Cardiac septum (tissue), 1 donor: ENCODE measurements around the gene KANK4. TPM values are rescaled to one million over a fixed set of nuclear protein-coding genes. Genes with fewer than 3 reads are reported as not detected.
A peak's percentile ranks its signal among the peaks of the same experiment; 100 is the strongest.
"Not testable (repeated sequence)": the region's sequence is repeated elsewhere in the genome, so short reads cannot be mapped to it uniquely, and the experiment has no call there.

ENCODE experiments used
- DNase-seq: peaks from one replicate; pipeline ENCODE4 v3.0.0-alpha.2; 2020; ENCODE audit warnings: low spot score
- intact Hi-C: fragments of 100-400 bp; cut with DNase I; formaldehyde crosslinking; loops from one replicate; pipeline ENCODE4 v1.14.0; 2022
- total RNA-seq: library from RNA; stranded (reverse); fragmentation: NEBNext Ultra II Directional; extraction: Animal tissue kit (Norgen Biotek cat#: 25700); gene quantifications from one replicate; pipeline ENCODE4 v1.2.1, GENCODE V29; 2021
- donor health status: DM: no; HTN: no; CAD: no.

The KANK4 gene
- total RNA-seq, 1 donor from 2014 or later: 0.16 TPM

- DNase-seq, intact Hi-C loops: not testable (repeated sequence)
These were observed 74.9 kb downstream of the KANK4 start for GRCh38 chr1:62244380-62244779.

GRCh38 chr1:62241371-62242131, 77.7 kb downstream of the KANK4 start:
- intact Hi-C loops: no loop called here
- peak; percentile 55 for DNase-seq

- peak; percentile 56 for DNase-seq
- intact Hi-C loops: no loop called here
These were observed 78.4 kb downstream of the KANK4 start for GRCh38 chr1:62240651-62241370.

- intact Hi-C loops, DNase-seq: not testable (repeated sequence)
These were observed 79.4 kb downstream of the KANK4 start for GRCh38 chr1:62239652-62240403.

- intact Hi-C loops: no loop called here
- no peak for DNase-seq
These were observed 80.7 kb downstream of the KANK4 start for GRCh38 chr1:62238507-62238906.

- intact Hi-C loops: no loop called here
- no peak for DNase-seq
These were observed 81.3 kb downstream of the KANK4 start for GRCh38 chr1:62237950-62238374.

- no peak for DNase-seq
- intact Hi-C loops: no loop called here
These were observed 81.9 kb downstream of the KANK4 start for GRCh38 chr1:62237361-62237760.

GRCh38 chr1:62235576-62235975, 83.7 kb downstream of the KANK4 start:
- DNase-seq: no peak
- intact Hi-C loops: no loop called here

GRCh38 chr1:62234688-62235087, 84.5 kb downstream of the KANK4 start:
- intact Hi-C loops: no loop called here
- peak; percentile 39 for DNase-seq

- peak; percentile 46 for DNase-seq
- intact Hi-C loops: no loop called here
These were observed 85.2 kb downstream of the KANK4 start for GRCh38 chr1:62233926-62234450.

GRCh38 chr1:62232871-62233278, 86.4 kb downstream of the KANK4 start:
- intact Hi-C loops: no loop called here
- DNase-seq: peak; percentile 38

GRCh38 chr1:62230718-62231117, 88.5 kb downstream of the KANK4 start:
- intact Hi-C loops: no loop called here
- peak; percentile 41 for DNase-seq

GRCh38 chr1:62229932-62230331, 89.3 kb downstream of the KANK4 start:
- intact Hi-C loops: no loop called here

GRCh38 chr1:62229468-62229867, 89.8 kb downstream of the KANK4 start:
- intact Hi-C loops: no loop called here
- DNase-seq: no peak

More at GRCh38 chr1:62229932-62230331, 89.3 kb downstream of the KANK4 start:
- DNase-seq: peak; percentile 57

GRCh38 chr1:62228883-62229187, 90.4 kb downstream of the KANK4 start:
- DNase-seq: no peak

GRCh38 chr1:62228136-62228882, 90.9 kb downstream of the KANK4 start:
- intact Hi-C loops: no loop called here
- DNase-seq: peak; percentile 50

More at GRCh38 chr1:62228883-62229187, 90.4 kb downstream of the KANK4 start:
- intact Hi-C loops: no loop called here

GRCh38 chr1:62227496-62227895, 91.7 kb downstream of the KANK4 start:
- DNase-seq: peak; percentile 64
- intact Hi-C loops: no loop called here

GRCh38 chr1:62224182-62224581, 95.1 kb downstream of the KANK4 start:
- intact Hi-C loops: no loop called here
- DNase-seq: no peak

GRCh38 chr1:62222321-62222720, 96.9 kb downstream of the KANK4 start:
- peak; percentile 29 for DNase-seq
- intact Hi-C loops: no loop called here
